Ovary (tissue), 9 donors: ENCODE data around the gene TMEM72. TPM values are rescaled to one million over a fixed set of nuclear protein-coding genes. Genes with fewer than 3 reads are reported as not detected.

Experiments
- DNase-seq, 5 donors: peaks; one replicate each; pipeline ENCODE4 v3.0.0-alpha.2; 2019 to 2020
- H3K27ac ChIP-seq, 2 donors: fragments of 200-600 bp; one replicate each; pipeline versions ENCODE4 v1.5.1 to v1.8.0; 2019 to 2022
- H3K27me3 ChIP-seq: fragments of 200-600 bp; one replicate; pipeline ENCODE4 v1.8.0; 2022
- H3K36me3 ChIP-seq: fragments of 200-600 bp; sonication (generic); one replicate; pipeline ENCODE4 v1.5.1; 2019
- H3K4me1 ChIP-seq: one replicate; pipeline ENCODE4 v1.8.1; 2013; ENCODE audit warnings: mild to moderate bottlenecking, moderate library complexity; ENCODE audit not compliant: insufficient read depth
- H3K4me3 ChIP-seq: fragments of 200-600 bp; sonication (generic); one replicate; pipeline ENCODE4 v1.5.1; 2017
- H3K9me3 ChIP-seq, 2 donors: fragments of 200-600 bp in 1 of 2; sonication (generic) in 1 of 2; one replicate each; pipeline versions ENCODE4 v1.5.1 to v1.8.1; 2013 to 2019; ENCODE audit warnings: mild to moderate bottlenecking in 1 of 2, moderate library complexity in 1 of 2
- CTCF ChIP-seq, 3 donors: fragments of 450-650 bp in 2 of 3; fragments of 200-600 bp in 1 of 3; IDR thresholded peaks; one replicate each; pipeline versions ENCODE4 v1.5.1 to v1.8.0; 2016 to 2022; ENCODE audit warnings: antibody characterized with exemption in 3 of 3, mild to moderate bottlenecking in 1 of 3
- EP300 ChIP-seq: sonication (generic); formaldehyde crosslinking; IDR thresholded peaks from one replicate; pipeline ENCODE4 v1.6.1; 2017; ENCODE audit warnings: antibody characterized with exemption
- POLR2A ChIP-seq: fragments of 450-650 bp; IDR thresholded peaks from one replicate; pipeline ENCODE4 v1.6.1; 2017; ENCODE audit warnings: antibody characterized with exemption, mild to moderate bottlenecking, moderate library complexity
- WGBS, 3 donors: extraction: QIAGEN DNeasy Blood & Tissue Kit in 1 of 3; methylation state at CpG; one replicate each; pipeline versions ENCODE4 v1.1.5 to v1.1.7; 2013 to 2017; 5-methylcytosine and 5-hydroxymethylcytosine counted together
- intact Hi-C, 4 donors: fragments of 100-400 bp; cut with DNase I; formaldehyde crosslinking; loops; one replicate each; pipeline versions ENCODE4 v1.11.0 to v1.15.1; 2022 to 2023
- polyA plus RNA-seq, 2 donors: library from polyadenylated mRNA; stranded (reverse); fragments of 200-250 nt in 1 of 2; fragments of 350-450 nt in 1 of 2; fragmentation: Illumina TruSeq in 1 of 2; extraction: RNeasy Lipid Tissue Mini Kit (QIAGEN cat#74804) in 1 of 2; gene quantifications; one replicate each; pipeline ENCODE4 v1.2.3, GENCODE V29; 2013 to 2014
- total RNA-seq, 7 donors: library from RNA; depleted of rRNA in 2 of 7; stranded (reverse); fragments of >200 nt in 2 of 7; fragmentation: NEBNext Ultra II Directional in 3 of 7; extraction: Animal tissue kit (Norgen Biotek cat#: 25700) in 3 of 7; gene quantifications; one replicate each; pipeline versions ENCODE4 v1.1.0 to v1.2.4, GENCODE V29; 2016 to 2023
- donor health status: DM: no; HTN: no; CAD: no; lungs with moderate emphysema.
- donor health status: DM: no; HTN: no; CAD: no.
- donor health status: Bipolar disorder and iron deficiency.
- donor health status: DM: yes; HTN: yes; CAD: no.
- donor health status: DM: no; HTN: no; CAD: no.
- donor health status: DM: yes; HTN: yes; CAD: no.

Gene TMEM72
- total and polyA plus RNA-seq, 9 donors = 0.05 TPM; not detected in 8

DNA sequence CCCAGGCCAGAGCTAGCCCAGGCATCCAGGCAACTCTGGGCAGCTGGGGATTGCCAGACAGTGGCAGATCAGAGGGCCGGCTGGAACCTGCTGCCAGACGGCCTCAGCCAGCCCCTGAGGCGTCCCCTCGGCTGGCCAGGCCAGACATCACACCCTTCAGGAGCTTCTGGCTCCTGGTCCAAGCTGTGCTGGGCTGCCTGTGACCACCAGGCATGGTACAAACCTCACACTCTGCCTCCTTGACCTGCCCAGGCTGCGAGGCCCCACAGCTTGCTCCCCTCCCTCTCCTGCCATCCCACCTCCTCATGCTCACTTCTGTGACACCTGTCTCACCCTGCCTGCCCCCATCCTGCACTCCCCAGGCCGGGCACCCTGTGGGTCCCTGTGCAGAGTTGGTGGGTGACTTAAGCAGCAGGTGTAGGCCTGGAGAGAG, 61.8 kb downstream of the TMEM72 start:
- peaks cover 15% of the 10 kb centered on the region for H3K4me1 ChIP-seq
- peak in 1 of 5 donors; percentile 30 for DNase-seq
- peaks cover 0 to 7% of the 10 kb centered on the region in 2 donors for H3K9me3 ChIP-seq
- no peaks in the 10 kb centered on the region for H3K27me3 ChIP-seq
- H3K4me3 ChIP-seq = no peak overlapping the region
- 83 to 90% (median 88%) methylated on average over 6 of the region's 6 CpGs for WGBS, 3 donors
- no peaks in the 10 kb centered on the region for H3K36me3 ChIP-seq
- intact Hi-C loops = loop anchor here in 1 of 4 donors (2.0 kb wide), 1 partner anchor 40 kb away; no protein-coding TSS in a partner anchor
- H3K27ac ChIP-seq = no peak overlapping the region
- no peak for TF ChIP-seq CTCF (IDR thresholded peaks at IDR 0.05)
- TF ChIP-seq EP300 = no peak
- TF ChIP-seq POLR2A = no peak

DNA sequence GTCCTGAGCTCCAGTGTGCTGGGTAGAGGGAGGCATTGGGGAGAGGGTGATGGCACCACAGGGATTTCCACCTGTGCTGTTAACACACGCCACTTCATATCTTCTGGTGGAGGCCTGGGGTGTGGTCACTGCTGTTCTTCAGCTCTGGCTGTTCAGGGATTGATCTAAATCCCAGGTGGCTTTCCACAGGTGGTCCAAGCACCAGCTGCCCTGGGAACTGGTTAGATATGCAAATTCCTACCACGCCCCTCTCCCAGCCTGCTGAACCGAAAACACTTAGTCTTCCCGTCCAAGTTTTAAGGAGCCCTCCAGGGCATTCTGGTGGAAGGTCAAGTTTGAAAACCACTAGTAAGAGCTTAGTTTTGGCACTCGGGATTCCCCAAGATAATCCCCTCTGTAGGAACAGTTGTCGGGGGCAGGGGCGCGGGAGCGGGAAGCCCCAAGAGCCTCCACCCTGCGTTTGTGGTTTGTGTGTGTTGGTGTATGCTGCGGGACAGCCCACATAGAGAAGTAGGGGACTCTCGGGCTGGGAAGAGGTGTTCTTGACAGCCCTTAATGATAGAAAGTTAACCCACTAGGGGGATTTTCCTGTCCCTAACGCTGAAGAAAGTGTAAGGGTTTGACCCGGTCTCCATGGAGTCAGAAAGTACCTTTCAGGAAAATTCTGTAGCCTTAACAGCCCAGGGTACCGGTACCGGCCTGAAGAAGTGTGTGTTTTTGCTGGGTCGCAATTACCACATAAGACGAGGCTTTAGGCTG, 62.4 kb downstream of the TMEM72 start:
- TF ChIP-seq CTCF (IDR thresholded peaks at IDR 0.05) (no peak), EP300 (no peak), POLR2A (no peak)
- peak in 3 of 5 donors; percentile 8 to 37 (median 26) for DNase-seq
- Histone ChIP-seq H3K27ac (peak overlapping the region in 1 of 2 donors; percentile 84), H3K27me3 (no peaks in the 10 kb centered on the region), H3K4me3 (no peak overlapping the region), H3K9me3 (peaks cover 0 to 7% of the 10 kb centered on the region in 2 donors), H3K4me1 (peaks cover 15% of the 10 kb centered on the region), H3K36me3 (no peaks in the 10 kb centered on the region)
- WGBS, 3 donors = 76 to 79% (median 76%) methylated on average over 18 of the region's 18 CpGs
- intact Hi-C loops = loop anchor here in 2 of 4 donors (1.0 to 2.0 kb wide), 3 partner anchors 23 to 41 kb away; no protein-coding TSS in a partner anchor

- Histone ChIP-seq H3K36me3 (no peaks in the 10 kb centered on the region), H3K4me1 (peaks cover 19% of the 10 kb centered on the region), H3K27ac (peak overlapping the region; percentile 73 to 84), H3K27me3 (no peaks in the 10 kb centered on the region), H3K9me3 (peaks cover 0 to 7% of the 10 kb centered on the region in 2 donors), H3K4me3 (peak overlapping the region; percentile 69)
- WGBS, 3 donors = 23 to 41% (median 25%) methylated on average over 7 of the region's 7 CpGs
- TF ChIP-seq POLR2A = no peak
- TF ChIP-seq EP300 = no peak
- no peak for TF ChIP-seq CTCF (IDR thresholded peaks at IDR 0.05)
- peak in 3 of 5 donors; percentile 19 to 40 (median 40) for DNase-seq
- intact Hi-C loops = loop anchor here in 1 of 4 donors (1.0 to 2.0 kb wide), 2 partner anchors 23 to 40 kb away; no protein-coding TSS in a partner anchor
Measured at GRCh38 chr10:44974082-44974627, 63.0 kb downstream of the TMEM72 start.

DNA sequence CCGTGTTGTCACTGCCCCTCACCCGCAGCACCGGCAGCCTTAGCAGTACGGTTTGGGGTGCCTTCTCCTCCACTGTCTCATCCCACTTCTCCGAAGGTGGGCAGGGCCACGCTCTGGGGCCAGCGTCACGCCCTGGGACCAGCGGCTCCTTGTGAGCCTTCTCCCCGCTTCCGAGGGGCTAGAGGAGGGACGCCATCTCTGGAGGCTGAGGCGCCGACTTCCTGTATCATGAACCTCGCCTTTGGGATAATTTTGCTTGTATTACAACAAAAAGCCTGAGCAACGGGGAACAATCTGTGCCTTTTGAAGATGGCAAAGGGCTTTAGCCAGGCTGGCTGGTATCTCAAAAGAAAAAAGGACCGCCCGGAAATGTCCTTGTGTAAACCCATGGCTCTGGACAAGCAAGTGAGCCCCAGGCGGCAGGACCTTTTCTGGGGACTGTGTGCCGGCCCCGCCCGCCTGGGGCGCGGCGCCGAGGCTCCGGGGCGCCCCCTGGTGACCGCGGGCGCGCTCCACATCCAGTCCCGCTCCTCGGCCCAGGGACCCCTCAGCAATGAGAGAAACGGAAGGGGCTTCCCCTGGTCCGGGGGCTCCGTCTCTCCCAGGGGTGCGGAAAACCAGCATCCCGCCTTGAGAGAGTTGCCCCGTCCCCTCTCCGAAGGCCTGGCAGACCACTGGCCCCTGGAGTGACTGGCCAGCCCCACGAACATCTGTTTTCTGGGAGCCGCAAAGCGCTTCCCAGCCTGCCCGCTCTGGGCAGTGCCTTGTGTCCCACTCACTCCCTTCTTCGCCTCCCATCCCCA, 63.7 kb downstream of the TMEM72 start:
- Histone ChIP-seq H3K36me3 (no peaks in the 10 kb centered on the region), H3K27me3 (no peaks in the 10 kb centered on the region), H3K4me3 (peak overlapping the region; percentile 69), H3K4me1 (peaks cover 24% of the 10 kb centered on the region), H3K27ac (peak overlapping the region; percentile 73 to 84), H3K9me3 (peaks cover 0 to 7% of the 10 kb centered on the region in 2 donors)
- DNase-seq = peak; percentile 73 to 86 (median 78)
- intact Hi-C loops = loop anchor here in 1 of 4 donors (1.0 to 2.0 kb wide), 2 partner anchors 22 to 41 kb away; no protein-coding TSS in a partner anchor
- 1 to 3% (median 2%) methylated on average over 45 to 46 of the region's 46 CpGs for WGBS, 3 donors
- TF ChIP-seq CTCF (IDR thresholded peaks at IDR 0.05) (peak; percentile 91 to 96 (median 95)), POLR2A (peak; percentile 32), EP300 (no peak)
